ENCODE measurements around the gene NCSTN.

Gene NCSTN

GRCh38 chr1:160330119-160330518, 13.1 kb upstream of the NCSTN start:
- Histone ChIP-seq H4K20me1 (ENCODE audit: insufficient read depth, low read length) (peaks cover 10% of the 10 kb centered on the region; the same call in 1 of the 2 replicates), H3K4me1 (ENCODE audit: low read length) (no peaks in the 10 kb centered on the region), H3K9me3 (ENCODE audit: insufficient read depth, low read length) (no peaks in the 10 kb centered on the region), H3K79me2 (ENCODE audit: low read length) (peaks cover 5% of the 10 kb centered on the region; the same call in 1 of the 2 replicates), H3K4me2 (ENCODE audit: low read length) (no peak overlapping the region), H2AFZ (ENCODE audit: low read depth, low read length) (no peak overlapping the region), H3K9ac (ENCODE audit: low read length) (no peak overlapping the region), H3K27ac (ENCODE audit: low read length) (no peak overlapping the region), H3K27me3 (ENCODE audit: low read depth, low read length) (no peaks in the 10 kb centered on the region), H3K36me3 (replicated peaks; ENCODE audit: low read depth, low read length) (peaks cover 77% of the 10 kb centered on the region), H3K4me3 (ENCODE audit: low read length) (no peak overlapping the region)
- TF ChIP-seq CTCF (IDR thresholded peaks at IDR 0.05; ENCODE audit: low read depth, low read length): no peak
- no peak for TF ChIP-seq EZH2phosphoT487 (IDR thresholded peaks at IDR 0.05; ENCODE audit: low read depth)

GRCh38 chr1:160332516-160332915, 10.7 kb upstream of the NCSTN start:
- Histone ChIP-seq H3K9me3 (ENCODE audit: insufficient read depth, low read length) (no peaks in the 10 kb centered on the region), H3K27ac (ENCODE audit: low read length) (no peak overlapping the region), H3K36me3 (replicated peaks; ENCODE audit: low read depth, low read length) (peaks cover 70% of the 10 kb centered on the region), H4K20me1 (ENCODE audit: insufficient read depth, low read length) (peaks cover 15% of the 10 kb centered on the region; the same call in 1 of the 2 replicates), H2AFZ (ENCODE audit: low read depth, low read length) (no peak overlapping the region), H3K4me1 (ENCODE audit: low read length) (no peaks in the 10 kb centered on the region), H3K4me3 (ENCODE audit: low read length) (no peak overlapping the region), H3K27me3 (ENCODE audit: low read depth, low read length) (no peaks in the 10 kb centered on the region), H3K79me2 (ENCODE audit: low read length) (peaks cover 19% of the 10 kb centered on the region), H3K9ac (ENCODE audit: low read length) (no peak overlapping the region), H3K4me2 (ENCODE audit: low read length) (no peak overlapping the region)
- TF ChIP-seq EZH2phosphoT487 (IDR thresholded peaks at IDR 0.05; ENCODE audit: low read depth): no peak
- TF ChIP-seq CTCF (IDR thresholded peaks at IDR 0.05; ENCODE audit: low read depth, low read length): no peak

- TF ChIP-seq EZH2phosphoT487 (IDR thresholded peaks at IDR 0.05; ENCODE audit: low read depth): no peak
- no peak for TF ChIP-seq CTCF (IDR thresholded peaks at IDR 0.05; ENCODE audit: low read depth, low read length)
- H3K4me3 ChIP-seq (ENCODE audit: low read length): no peak overlapping the region
- H3K4me2 ChIP-seq (ENCODE audit: low read length): no peak overlapping the region
- H3K27me3 ChIP-seq (ENCODE audit: low read depth, low read length): no peaks in the 10 kb centered on the region
- H4K20me1 ChIP-seq (ENCODE audit: insufficient read depth, low read length): peaks cover 39% of the 10 kb centered on the region
- H3K9ac ChIP-seq (ENCODE audit: low read length): no peak overlapping the region
- H3K9me3 ChIP-seq (ENCODE audit: insufficient read depth, low read length): no peaks in the 10 kb centered on the region
- peaks cover 75% of the 10 kb centered on the region for H3K79me2 ChIP-seq (ENCODE audit: low read length)
- H3K36me3 ChIP-seq (replicated peaks; ENCODE audit: low read depth, low read length): peaks cover 60% of the 10 kb centered on the region
- no peak overlapping the region for H2AFZ ChIP-seq (ENCODE audit: low read depth, low read length)
- no peak overlapping the region for H3K27ac ChIP-seq (ENCODE audit: low read length)
- peaks cover 17% of the 10 kb centered on the region for H3K4me1 ChIP-seq (ENCODE audit: low read length)
Measured at GRCh38 chr1:160338580-160338979, 4.6 kb upstream of the NCSTN start.

- no peaks in the 10 kb centered on the region for H3K27me3 ChIP-seq (ENCODE audit: low read depth, low read length)
- peaks cover 90% of the 10 kb centered on the region for H3K79me2 ChIP-seq (ENCODE audit: low read length)
- H3K4me1 ChIP-seq (ENCODE audit: low read length): peaks cover 26% of the 10 kb centered on the region
- H4K20me1 ChIP-seq (ENCODE audit: insufficient read depth, low read length): peaks cover 39% of the 10 kb centered on the region
- H3K4me3 ChIP-seq (ENCODE audit: low read length): no peak overlapping the region
- peaks cover 53% of the 10 kb centered on the region for H3K36me3 ChIP-seq (replicated peaks; ENCODE audit: low read depth, low read length)
- H3K4me2 ChIP-seq (ENCODE audit: low read length): no peak overlapping the region
- TF ChIP-seq CTCF (IDR thresholded peaks at IDR 0.05; ENCODE audit: low read depth, low read length) (no peak), EZH2phosphoT487 (IDR thresholded peaks at IDR 0.05; ENCODE audit: low read depth) (no peak)
- no peak overlapping the region for H2AFZ ChIP-seq (ENCODE audit: low read depth, low read length)
- no peak overlapping the region for H3K27ac ChIP-seq (ENCODE audit: low read length)
- H3K9me3 ChIP-seq (ENCODE audit: insufficient read depth, low read length): no peaks in the 10 kb centered on the region
- H3K9ac ChIP-seq (ENCODE audit: low read length): no peak overlapping the region
Measured at GRCh38 chr1:160340146-160340545, 3.0 kb upstream of the NCSTN start.

Data from OCI-LY3 (cell line).